ENCODE results near the gene METTL25B.

GRCh38 chr1:156755527-156755950, 27.3 kb downstream of the METTL25B start:
- no peak for TF ChIP-seq GATA1 (IDR thresholded peaks at IDR 0.05; ENCODE audit: low read depth, low read length)
- no peak for TF ChIP-seq POLR2A (IDR thresholded peaks at IDR 0.05; ENCODE audit: low read length)

Data from erythroblast (primary cell).